ENCODE measurements around the gene PODNL1.

- TF ChIP-seq CTCF (conservative IDR thresholded peaks at IDR 0.05) (no peak), EZH2 (IDR thresholded peaks at IDR 0.05; ENCODE audit: low read depth) (no peak)
These were observed 42.1 kb upstream of the PODNL1 start for GRCh38 chr19:13980340-13980739.
